Measurements from ENCODE around the gene MYT1.

DNA sequence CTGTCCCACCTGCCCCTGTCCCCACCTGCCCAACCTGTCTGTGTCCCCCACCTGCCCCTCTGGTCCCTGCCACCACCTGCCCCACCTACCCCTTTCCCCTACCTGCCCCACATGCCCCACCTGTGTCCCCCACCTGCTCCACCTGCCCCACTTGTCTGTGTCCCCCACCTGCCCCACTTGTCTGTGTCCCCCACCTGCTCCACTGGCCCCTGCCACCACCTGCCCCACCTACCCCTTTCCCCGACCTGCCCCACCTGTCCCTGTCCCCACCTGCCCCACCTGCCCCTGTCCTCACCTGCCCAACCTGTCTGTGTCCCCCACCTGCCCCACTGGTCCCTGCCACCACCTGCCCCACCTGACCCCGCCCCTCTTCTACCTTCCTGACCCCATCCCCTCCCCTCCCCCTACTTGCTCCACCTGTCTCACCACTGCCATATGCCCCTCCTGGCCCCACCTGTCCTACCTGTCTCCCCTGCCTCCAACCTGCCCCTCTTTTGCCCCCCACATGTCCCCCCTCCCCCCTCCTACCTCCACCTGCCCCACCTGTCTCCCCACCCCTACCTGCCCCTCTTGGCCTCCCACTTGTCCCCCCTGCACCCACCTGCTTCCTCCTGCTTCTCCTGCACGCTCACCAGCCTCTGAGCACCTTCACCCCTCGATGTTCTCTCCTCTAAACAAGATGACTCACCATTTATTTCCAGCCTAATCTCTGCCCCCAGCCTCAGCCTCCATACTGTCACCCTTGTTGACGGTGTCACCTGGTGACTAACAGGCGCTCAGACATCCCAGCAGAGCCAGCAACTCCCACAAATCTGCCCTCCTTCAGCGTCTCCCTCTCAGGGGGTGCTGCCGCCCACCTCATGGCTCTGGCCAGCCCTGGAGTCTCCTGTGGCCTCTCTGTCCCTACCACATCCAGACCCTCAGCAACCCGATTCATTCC lies 5.6 kb upstream of the MYT1 start:
- TF ChIP-seq POLR2A (IDR thresholded peaks at IDR 0.05): no peak
- TF ChIP-seq, protein P1, sequence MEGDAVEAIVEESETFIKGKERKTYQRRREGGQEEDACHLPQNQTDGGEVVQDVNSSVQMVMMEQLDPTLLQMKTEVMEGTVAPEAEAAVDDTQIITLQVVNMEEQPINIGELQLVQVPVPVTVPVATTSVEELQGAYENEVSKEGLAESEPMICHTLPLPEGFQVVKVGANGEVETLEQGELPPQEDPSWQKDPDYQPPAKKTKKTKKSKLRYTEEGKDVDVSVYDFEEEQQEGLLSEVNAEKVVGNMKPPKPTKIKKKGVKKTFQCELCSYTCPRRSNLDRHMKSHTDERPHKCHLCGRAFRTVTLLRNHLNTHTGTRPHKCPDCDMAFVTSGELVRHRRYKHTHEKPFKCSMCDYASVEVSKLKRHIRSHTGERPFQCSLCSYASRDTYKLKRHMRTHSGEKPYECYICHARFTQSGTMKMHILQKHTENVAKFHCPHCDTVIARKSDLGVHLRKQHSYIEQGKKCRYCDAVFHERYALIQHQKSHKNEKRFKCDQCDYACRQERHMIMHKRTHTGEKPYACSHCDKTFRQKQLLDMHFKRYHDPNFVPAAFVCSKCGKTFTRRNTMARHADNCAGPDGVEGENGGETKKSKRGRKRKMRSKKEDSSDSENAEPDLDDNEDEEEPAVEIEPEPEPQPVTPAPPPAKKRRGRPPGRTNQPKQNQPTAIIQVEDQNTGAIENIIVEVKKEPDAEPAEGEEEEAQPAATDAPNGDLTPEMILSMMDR (IDR thresholded peaks at IDR 0.05): no peak
- no peak for TF ChIP-seq POLR2AphosphoS5 (IDR thresholded peaks at IDR 0.05; ENCODE audit: insufficient read depth in 1 of 2, low read depth in 1 of 2)
